B cell (primary cell): ENCODE measurements around the gene PAX6. TPM values are rescaled to one million over a fixed set of nuclear protein-coding genes. Genes with fewer than 3 reads are reported as not detected.

ENCODE experiments used
- ATAC-seq: fragments of 200-7000 bp; cut with Tn5 transposase; one replicate; pipeline ENCODE4 v1.10.0; 2021; ENCODE audit warnings: low read depth, mild to moderate bottlenecking, moderate number of reproducible peaks, moderate library complexity
- CTCF ChIA-PET: fragments of 350-600 bp; sonication (Branson Sonifier 250); formaldehyde crosslinking; loops from one replicate; lab custom pipeline; 2021; ENCODE audit warnings: antibody characterized with exemption, inconsistent platforms; lab: Charles Lee
- POLR2A ChIA-PET: fragments of 350-600 bp; sonication (Branson Sonifier 250); formaldehyde crosslinking; loops from one replicate; lab custom pipeline; 2021; ENCODE audit warnings: antibody characterized with exemption; lab: Charles Lee
- DNase-seq: peaks from one replicate; pipeline ENCODE4 v3.0.0; 2013
- H2AFZ ChIP-seq: 2 replicates; pipeline ENCODE4 v1.6.1; 2012; ENCODE audit warnings: mild to moderate bottlenecking, low read depth, low read length; ENCODE audit not compliant: insufficient read depth, poor library complexity, severe bottlenecking
- H3K27ac ChIP-seq, 2 donors: 1 replicate in 1 of 2; 2 replicates in 1 of 2; pipeline ENCODE4 v1.5.1; 2012 to 2013; ENCODE audit warnings: low read length in 2 of 2, mild to moderate bottlenecking in 2 of 2, moderate library complexity in 1 of 2
- H3K27me3 ChIP-seq, 4 experiments: fragments of 200-600 bp in 1 of 4; sonication (generic) in 1 of 4; replicated peaks in 1 of 4; 1 replicate in 2 of 4; 2 replicates in 2 of 4; pipeline versions ENCODE4 v1.6.1 to v1.7.0; 2013 to 2016; ENCODE audit warnings: low read length in 3 of 4, mild to moderate bottlenecking in 2 of 4, mixed read lengths in 1 of 4, moderate library complexity in 1 of 4; ENCODE audit not compliant: insufficient read depth in 4 of 4, control insufficient read depth in 3 of 4; ENCODE audit errors: control extremely low read depth in 1 of 4
- H3K36me3 ChIP-seq, 2 experiments: replicated peaks in 1 of 2; 1 replicate in 1 of 2; 2 replicates in 1 of 2; pipeline versions ENCODE4 v1.6.1 to v1.7.1; 2013; ENCODE audit warnings: low read length in 1 of 2; ENCODE audit not compliant: insufficient read depth in 2 of 2, control insufficient read depth in 1 of 2; ENCODE audit errors: control extremely low read depth in 1 of 2, extremely low read depth in 1 of 2
- H3K4me1 ChIP-seq, 2 donors: fragments of 200-600 bp in 1 of 2; sonication (generic) in 1 of 2; 1 replicate in 1 of 2; 2 replicates in 1 of 2; pipeline versions ENCODE4 v1.5.1 to v1.6.1; 2013 to 2017; ENCODE audit warnings: low read length in 2 of 2; ENCODE audit not compliant: control insufficient read depth in 2 of 2, insufficient read depth in 2 of 2
- H3K4me2 ChIP-seq: replicated peaks from 2 replicates; pipeline ENCODE3; 2012; ENCODE audit warnings: mild to moderate bottlenecking, low read depth, low read length; ENCODE audit not compliant: poor library complexity, severe bottlenecking
- H3K4me3 ChIP-seq, 5 experiments: fragments of 200-600 bp in 1 of 5; sonication (generic) in 1 of 5; 1 replicate in 3 of 5; 2 replicates in 2 of 5; pipeline versions ENCODE4 v1.5.1 to v1.7.0; 2011 to 2016; ENCODE audit warnings: low read length in 4 of 5, mild to moderate bottlenecking in 4 of 5, low read depth in 2 of 5, control low read depth in 1 of 5, moderate library complexity in 1 of 5; ENCODE audit not compliant: insufficient read depth in 1 of 5; ENCODE audit errors: control extremely low read depth in 1 of 5, extremely low read depth in 1 of 5
- H3K79me2 ChIP-seq: fragments of 200-600 bp; sonication (generic); one replicate; pipeline ENCODE4 v1.6.0; 2016; ENCODE audit warnings: low read length; ENCODE audit not compliant: control insufficient read depth, insufficient read depth
- H3K9ac ChIP-seq: fragments of 200-600 bp; sonication (generic); 2 replicates; pipeline ENCODE4 v1.6.1; 2017; ENCODE audit warnings: mild to moderate bottlenecking, low read length, moderate library complexity
- H3K9me3 ChIP-seq, 3 donors: one replicate each; pipeline versions ENCODE4 v1.6.1 to v1.7.1; 2013; ENCODE audit warnings: low read length in 2 of 3; ENCODE audit not compliant: control insufficient read depth in 2 of 3, insufficient read depth in 1 of 3; ENCODE audit errors: control extremely low read depth in 1 of 3
- H4K20me1 ChIP-seq: 2 replicates; pipeline ENCODE4 v1.6.0; 2012; ENCODE audit warnings: mild to moderate bottlenecking, low read length; ENCODE audit not compliant: insufficient read depth, control insufficient read depth, poor library complexity, severe bottlenecking
- H3K27ac Mint-ChIP-seq: one replicate; pipeline ENCODE4 v1.8.0; 2021; ENCODE audit warnings: mixed read lengths
- H3K27me3 Mint-ChIP-seq: one replicate; pipeline ENCODE4 v1.8.0; 2021; ENCODE audit warnings: mixed read lengths
- H3K4me1 Mint-ChIP-seq: one replicate; pipeline ENCODE4 v1.8.0; 2021; ENCODE audit warnings: mixed read lengths
- H3K4me3 Mint-ChIP-seq: one replicate; pipeline ENCODE4 v1.8.0; 2021; ENCODE audit warnings: mixed read lengths
- H3K9me3 Mint-ChIP-seq: one replicate; pipeline ENCODE4 v1.8.0; 2022; ENCODE audit warnings: mixed read lengths; ENCODE audit not compliant: insufficient read depth
- EZH2 ChIP-seq: IDR thresholded peaks from 2 replicates; pipeline ENCODE4 v1.6.1; 2012; ENCODE audit warnings: borderline replicate concordance, low read depth, mild to moderate bottlenecking, moderate library complexity, low read length; ENCODE audit not compliant: insufficient read depth, poor library complexity, severe bottlenecking
- WGBS: methylation state at CpG from one replicate; pipeline ENCODE4 v1.1.5; 2013; ENCODE audit warnings: missing lambda C conversion rate; ENCODE audit not compliant: insufficient coverage; 5-methylcytosine and 5-hydroxymethylcytosine counted together
- intact Hi-C: fragments of 100-400 bp; cut with micrococcal nuclease; formaldehyde crosslinking; loops from one replicate; pipeline ENCODE4 v1.10.0; 2022
- polyA plus RNA-seq: library from polyadenylated mRNA; depleted of rRNA; stranded (reverse); fragments of >200 nt; gene quantifications from 2 replicates; pipeline ENCODE4 v1.2.3, GENCODE V29; 2012
- total RNA-seq, 2 donors: library from RNA; stranded (reverse); fragments of 120-200 nt in 1 of 2; gene quantifications; 1 replicate in 1 of 2; 2 replicates in 1 of 2; pipeline versions ENCODE4 v1.2.3 to v1.2.4, GENCODE V29; 2013 to 2022
- TF ChIP-seq, protein P1 (sequence below): fragments of 200-600 bp; IDR thresholded peaks from one replicate; pipeline ENCODE4 v1.8.0; 2022; ENCODE audit warnings: antibody characterized with exemption, mild to moderate bottlenecking

Gene PAX6
- total and polyA plus RNA-seq, 2 donors (not counting 1 experiment from before 2014, with no cell fraction given) = not detected

DNA sequence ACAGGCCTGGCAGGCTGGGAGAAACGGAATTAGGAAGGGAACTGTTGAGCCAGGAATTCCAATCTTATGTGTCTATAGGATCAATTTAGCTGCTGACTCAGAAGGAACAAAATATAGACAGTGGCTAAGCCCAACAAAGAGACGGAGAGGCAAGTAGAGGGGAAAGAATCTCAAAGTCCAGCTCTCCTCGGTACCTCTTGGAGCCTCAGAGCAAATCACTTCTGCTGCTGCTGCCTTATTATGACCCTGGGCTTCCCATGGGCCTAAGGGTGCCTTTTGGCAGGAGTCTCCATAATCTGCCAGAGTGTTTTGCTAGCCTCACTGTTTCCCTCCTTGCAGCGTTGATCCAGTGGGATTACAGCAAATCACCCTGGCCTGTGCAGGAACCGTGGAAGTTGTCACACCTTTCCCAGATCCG is 31.7 kb downstream of the PAX6 start:
- ATAC-seq = no peak
- intact Hi-C loops = no loop called here

DNA sequence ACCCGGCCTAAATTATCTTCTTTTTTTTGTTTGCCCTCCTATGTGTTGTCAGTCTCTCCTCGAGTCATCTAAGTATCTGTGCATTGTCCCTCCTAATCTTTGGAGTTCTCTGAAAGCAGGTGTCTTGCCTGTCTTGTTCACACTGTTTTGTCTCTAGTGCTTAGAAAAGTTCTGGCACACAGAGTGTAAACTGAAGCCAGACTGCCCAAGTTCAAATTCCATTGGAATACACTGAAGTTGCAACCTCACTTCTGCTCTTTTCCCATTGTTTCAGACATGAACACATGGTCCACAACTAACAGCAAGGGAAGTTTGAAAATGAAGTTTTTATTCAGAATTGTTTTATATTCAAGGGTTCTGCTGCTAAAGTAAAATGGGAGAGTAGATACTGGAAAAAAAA is 38.7 kb downstream of the PAX6 start:
- intact Hi-C loops = no loop called here
- Mint-ChIP-seq H3K27me3 (no peaks in the 10 kb centered on the region), H3K9me3 (peaks cover 1% of the 10 kb centered on the region), H3K4me1 (no peaks in the 10 kb centered on the region), H3K27ac (no peak overlapping the region), H3K4me3 (no peak overlapping the region)
- DNase-seq = no peak
- Histone ChIP-seq H3K27me3 (no peaks in the 10 kb centered on the region), H4K20me1 (no peaks in the 10 kb centered on the region), H3K4me2 (no peak overlapping the region), H3K4me1 (no peaks in the 10 kb centered on the region), H3K79me2 (no peaks in the 10 kb centered on the region), H3K9ac (no peak overlapping the region), H3K4me3 (no peak overlapping the region), H3K27ac (no peak overlapping the region), H2AFZ (no peak overlapping the region), H3K9me3 (no peaks in the 10 kb centered on the region), H3K36me3 (no peaks in the 10 kb centered on the region)
- 93% methylated on average over 2 of the region's 2 CpGs for WGBS
- POLR2A ChIA-PET = no interaction called here
- no peak for ATAC-seq
- TF ChIP-seq, protein P1, sequence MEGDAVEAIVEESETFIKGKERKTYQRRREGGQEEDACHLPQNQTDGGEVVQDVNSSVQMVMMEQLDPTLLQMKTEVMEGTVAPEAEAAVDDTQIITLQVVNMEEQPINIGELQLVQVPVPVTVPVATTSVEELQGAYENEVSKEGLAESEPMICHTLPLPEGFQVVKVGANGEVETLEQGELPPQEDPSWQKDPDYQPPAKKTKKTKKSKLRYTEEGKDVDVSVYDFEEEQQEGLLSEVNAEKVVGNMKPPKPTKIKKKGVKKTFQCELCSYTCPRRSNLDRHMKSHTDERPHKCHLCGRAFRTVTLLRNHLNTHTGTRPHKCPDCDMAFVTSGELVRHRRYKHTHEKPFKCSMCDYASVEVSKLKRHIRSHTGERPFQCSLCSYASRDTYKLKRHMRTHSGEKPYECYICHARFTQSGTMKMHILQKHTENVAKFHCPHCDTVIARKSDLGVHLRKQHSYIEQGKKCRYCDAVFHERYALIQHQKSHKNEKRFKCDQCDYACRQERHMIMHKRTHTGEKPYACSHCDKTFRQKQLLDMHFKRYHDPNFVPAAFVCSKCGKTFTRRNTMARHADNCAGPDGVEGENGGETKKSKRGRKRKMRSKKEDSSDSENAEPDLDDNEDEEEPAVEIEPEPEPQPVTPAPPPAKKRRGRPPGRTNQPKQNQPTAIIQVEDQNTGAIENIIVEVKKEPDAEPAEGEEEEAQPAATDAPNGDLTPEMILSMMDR = no peak
- TF ChIP-seq EZH2 = no peak
- CTCF ChIA-PET = no interaction called here

More for the DNA sequence above, 31.7 kb downstream of the PAX6 start:
- no peak overlapping the region for H2AFZ ChIP-seq
- no peaks in the 10 kb centered on the region for H3K27me3 Mint-ChIP-seq
- H3K4me2 ChIP-seq = no peak overlapping the region
- H3K9ac ChIP-seq = no peak overlapping the region
- no peak for DNase-seq
- peaks cover 0 to 6% of the 10 kb centered on the region in 2 experiments for H3K36me3 ChIP-seq
- no peaks in the 10 kb centered on the region for H3K4me1 ChIP-seq
- no peak overlapping the region for H3K4me3 Mint-ChIP-seq
- no peaks in the 10 kb centered on the region for H3K27me3 ChIP-seq
- H3K9me3 ChIP-seq = no peaks in the 10 kb centered on the region
- no peak overlapping the region for H3K27ac ChIP-seq
- peaks cover 2% of the 10 kb centered on the region for H3K9me3 Mint-ChIP-seq
- H3K79me2 ChIP-seq = no peaks in the 10 kb centered on the region
- ChIA-PET POLR2A (no interaction called here), CTCF (no interaction called here)
- H3K4me3 ChIP-seq = no peak overlapping the region
- 92% methylated on average over 5 of the region's 6 CpGs for WGBS
- TF ChIP-seq EZH2 = no peak
- TF ChIP-seq, protein P1 = no peak
- no peak overlapping the region for H3K27ac Mint-ChIP-seq
- H4K20me1 ChIP-seq = no peaks in the 10 kb centered on the region
- no peaks in the 10 kb centered on the region for H3K4me1 Mint-ChIP-seq
